Measurements from ENCODE around the gene FAM156B.
A peak's percentile ranks its signal among the peaks of the same experiment; 100 is the strongest.

GRCh38 chrX:52933976-52934703, 37.0 kb downstream of the FAM156B start:
- TF ChIP-seq SP4 (IDR thresholded peaks at IDR 0.05; ENCODE audit: low read length) (no peak), POLR2AphosphoS5 (IDR thresholded peaks at IDR 0.05; ENCODE audit: low read depth, low read length) (no peak), SIN3A (conservative IDR thresholded peaks at IDR 0.05 in 1 of 2, IDR thresholded peaks at IDR 0.05 in 1 of 2; ENCODE audit: low read depth in 1 of 2, low read length in 2 of 2) (no peak), ASH2L (IDR thresholded peaks at IDR 0.05; ENCODE audit: low read length) (peak; percentile 4), RXRA (IDR thresholded peaks at IDR 0.05; ENCODE audit: insufficient read depth, low read depth, low read length) (no peak), CEBPB (IDR thresholded peaks at IDR 0.05; ENCODE audit: low read depth, low read length) (no peak), ATF3 (IDR thresholded peaks at IDR 0.05; ENCODE audit: insufficient read depth, low read depth, low read length) (no peak), CTCF (IDR thresholded peaks at IDR 0.05; ENCODE audit: control extremely low read depth in 1 of 3, insufficient read depth in 1 of 3, low read depth in 1 of 3, low read length in 3 of 3) (no peak), BCL11A (IDR thresholded peaks at IDR 0.05; ENCODE audit: low read depth in 2 of 2, low read length in 2 of 2) (no peak), TEAD4 (IDR thresholded peaks at IDR 0.05; ENCODE audit: low read depth, low read length) (no peak), FOSL1 (IDR thresholded peaks at IDR 0.05; ENCODE audit: insufficient read depth, low read depth, low read length) (no peak)

Measured in H1 (cell line).